Colonic mucosa (tissue), 4 donors: ENCODE measurements around the gene STAU1. TPM values are rescaled to one million over a fixed set of nuclear protein-coding genes. Genes with fewer than 3 reads are reported as not detected.
"Not testable (repeated sequence)": the region's sequence is repeated elsewhere in the genome, so short reads cannot be mapped to it uniquely, and the experiment has no call there.

Source experiments
- DNase-seq: peaks from one replicate; pipeline ENCODE4 v3.0.0-alpha.2; 2020
- H3K27ac ChIP-seq: fragments of 200-600 bp; one replicate; pipeline ENCODE4 v1.8.0; 2021
- H3K27me3 ChIP-seq: fragments of 200-600 bp; one replicate; pipeline ENCODE4 v1.8.0; 2021
- H3K36me3 ChIP-seq: fragments of 200-600 bp; one replicate; pipeline ENCODE4 v1.8.0; 2021
- H3K4me1 ChIP-seq: fragments of 200-600 bp; one replicate; pipeline ENCODE4 v1.8.0; 2021; ENCODE audit warnings: mild to moderate bottlenecking
- H3K4me3 ChIP-seq: fragments of 200-600 bp; one replicate; pipeline ENCODE4 v1.8.0; 2021
- H3K9ac ChIP-seq, 2 donors: one replicate each; pipeline ENCODE4 v1.7.0; 2013; ENCODE audit warnings: control low read depth in 2 of 2, low read depth in 2 of 2, low read length in 2 of 2
- H3K9me3 ChIP-seq: fragments of 200-600 bp; one replicate; pipeline ENCODE4 v1.8.0; 2021
- CTCF ChIP-seq: fragments of 200-600 bp; IDR thresholded peaks from one replicate; pipeline ENCODE4 v1.8.0; 2022; ENCODE audit warnings: antibody characterized with exemption, mild to moderate bottlenecking
- intact Hi-C: fragments of 100-400 bp; cut with DNase I; formaldehyde crosslinking; loops from one replicate; pipeline ENCODE4 v1.14.1; 2022
- total RNA-seq, 2 donors: library from RNA; stranded (reverse); fragmentation: NEBNext Ultra II Directional in 1 of 2; extraction: Animal tissue kit (Norgen Biotek cat#: 25700) in 1 of 2; gene quantifications; one replicate each; pipeline ENCODE4 v1.2.1, GENCODE V29; 2021
- donor health status: healthy.
- donor health status: DM: no; HTN: no; CAD: no.
- donor health status: DM: no; HTN: no; CAD: no.

The STAU1 gene
- total RNA-seq, 2 donors from 2014 or later = 86.6 to 106 TPM

- peak overlapping the region; percentile 85 to 94 for H3K9ac ChIP-seq
- DNase-seq = no peak
- TF ChIP-seq CTCF = no peak
- peaks cover 6% of the 10 kb centered on the region for H3K36me3 ChIP-seq
- no peaks in the 10 kb centered on the region for H3K9me3 ChIP-seq
- H3K4me1 ChIP-seq = peaks cover 5% of the 10 kb centered on the region
- intact Hi-C loops = no loop called here
- no peaks in the 10 kb centered on the region for H3K27me3 ChIP-seq
- peak overlapping the region; percentile 81 for H3K27ac ChIP-seq
- peak overlapping the region; percentile 71 for H3K4me3 ChIP-seq
These were observed 32.0 kb upstream of the STAU1 start for GRCh38 chr20:49219924-49220831.

- Histone ChIP-seq H3K27me3 (no peaks in the 10 kb centered on the region), H3K4me1 (peaks cover 5% of the 10 kb centered on the region), H3K27ac (peak within 1 kb of the TSS; percentile 81), H3K9me3 (no peaks in the 10 kb centered on the region), H3K9ac (peak within 1 kb of the TSS; percentile 85 to 94), H3K36me3 (peaks cover 6% of the 10 kb centered on the region), H3K4me3 (peak within 1 kb of the TSS; percentile 71)
- intact Hi-C loops = no loop called here
- DNase-seq = peak; percentile 99
- TF ChIP-seq CTCF = no peak
These were observed 31.2 kb upstream of the STAU1 start, which contains the start of gene DDX27 for GRCh38 chr20:49219091-49219923. Gene DDX27 (plus strand): TSS chr20:49219416. CDS start chr20:49219449, 33 bp downstream.

DNA sequence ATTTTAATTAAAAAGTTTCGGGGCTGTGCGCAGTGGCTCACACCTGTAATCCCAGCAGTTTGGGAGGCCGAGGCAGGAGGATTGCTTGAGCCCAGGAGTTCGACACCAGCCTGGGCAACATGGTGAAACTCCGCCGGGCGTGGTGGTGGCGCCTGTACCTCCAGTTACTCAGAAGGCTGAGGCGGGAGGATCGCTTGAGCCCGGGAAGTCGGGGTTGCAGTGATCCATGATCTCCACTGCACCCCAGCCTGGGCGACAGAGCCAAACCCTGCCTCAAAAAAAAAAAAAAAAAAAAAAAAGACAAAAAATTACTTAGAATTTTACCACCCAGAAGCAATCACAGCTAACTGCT lies 30.6 kb upstream of the STAU1 start:
- H3K9me3 ChIP-seq, H3K9ac ChIP-seq, H3K4me1 ChIP-seq, H3K36me3 ChIP-seq, intact Hi-C loops, H3K27me3 ChIP-seq: not testable (repeated sequence)
- DNase-seq = peak; percentile 28
- peak overlapping the region; percentile 71 for H3K4me3 ChIP-seq
- H3K27ac ChIP-seq = peak overlapping the region; percentile 41

DNA sequence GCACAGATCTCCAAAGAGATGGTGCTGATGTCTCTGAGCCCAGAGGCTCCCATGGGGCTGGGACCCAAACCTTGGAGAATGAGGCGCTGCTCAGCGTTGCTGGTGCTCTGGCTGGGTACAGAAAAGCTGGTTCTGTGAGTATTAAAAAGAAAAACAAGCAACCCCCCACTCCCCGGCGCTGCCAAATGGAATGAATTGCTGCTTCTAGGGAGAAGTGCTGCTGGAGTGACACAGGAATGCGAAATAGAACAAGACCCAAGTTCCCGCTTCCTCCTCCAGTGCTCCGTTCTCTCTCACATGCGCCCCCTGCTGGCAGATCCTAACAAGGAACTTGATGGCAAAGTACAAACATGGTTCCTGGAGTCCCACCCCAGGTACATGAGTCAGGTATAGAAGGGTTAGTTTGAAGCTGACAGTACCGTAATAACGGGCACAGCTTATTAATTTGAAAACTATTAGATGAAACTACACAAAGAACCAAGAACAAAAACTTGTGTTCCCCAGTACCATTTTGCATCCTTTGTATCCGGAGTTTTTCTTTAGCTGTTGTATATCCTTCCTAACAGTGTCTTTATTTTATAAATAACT lies 29.0 kb upstream of the STAU1 start:
- Histone ChIP-seq H3K27me3 (no peaks in the 10 kb centered on the region), H3K9ac (no peak overlapping the region), H3K36me3 (no peaks in the 10 kb centered on the region), H3K4me3 (no peak overlapping the region), H3K27ac (no peak overlapping the region), H3K9me3 (no peaks in the 10 kb centered on the region), H3K4me1 (peaks cover 5% of the 10 kb centered on the region)
- intact Hi-C loops = loop anchor here (2.0 kb wide), 1 partner anchor 84 kb away; no protein-coding TSS in a partner anchor
- DNase-seq = peak; percentile 99
- TF ChIP-seq CTCF = peak; percentile 87

- TF ChIP-seq CTCF = no peak
- Histone ChIP-seq H3K9me3 (no peaks in the 10 kb centered on the region), H3K4me1 (peaks cover under 1% of the 10 kb centered on the region), H3K27ac (no peak overlapping the region), H3K27me3 (no peaks in the 10 kb centered on the region), H3K36me3 (no peaks in the 10 kb centered on the region), H3K9ac (no peak overlapping the region), H3K4me3 (no peak overlapping the region)
- intact Hi-C loops = no loop called here
- DNase-seq = no peak
These were observed 27.1 kb upstream of the STAU1 start for GRCh38 chr20:49215232-49215631.
